KMS-11 (cell line): ENCODE measurements around the gene STAP2.

Experiments
- H2AFZ ChIP-seq: fragments of 200-600 bp; sonication (generic); 2 replicates; pipeline ENCODE4 v1.6.1; 2016; ENCODE audit warnings: antibody characterized with exemption, mixed run types, low read depth
- H3K27ac ChIP-seq: fragments of 200-600 bp; sonication (generic); 2 replicates; pipeline ENCODE4 v1.6.1; 2016; ENCODE audit warnings: mild to moderate bottlenecking, mixed run types
- H3K27me3 ChIP-seq: fragments of 200-600 bp; sonication (generic); 2 replicates; pipeline ENCODE4 v1.6.1; 2017; ENCODE audit warnings: mild to moderate bottlenecking, low read depth, mixed run types, moderate library complexity; ENCODE audit not compliant: insufficient read depth
- H3K36me3 ChIP-seq: fragments of 200-600 bp; sonication (generic); 2 replicates; pipeline ENCODE4 v1.6.1; 2017; ENCODE audit warnings: mild to moderate bottlenecking, mixed run types; ENCODE audit not compliant: insufficient read depth
- H3K4me1 ChIP-seq: fragments of 200-600 bp; sonication (generic); 2 replicates; pipeline ENCODE4 v1.6.1; 2016; ENCODE audit warnings: mild to moderate bottlenecking, low read depth, mixed run types; ENCODE audit not compliant: poor library complexity, severe bottlenecking
- H3K4me2 ChIP-seq: fragments of 200-600 bp; sonication (generic); 2 replicates; pipeline ENCODE4 v1.7.0; 2016; ENCODE audit warnings: mild to moderate bottlenecking, mixed run types
- H3K4me3 ChIP-seq: fragments of 200-600 bp; sonication (generic); IDR thresholded peaks from 2 replicates; pipeline ENCODE4 v1.6.1; 2017; ENCODE audit warnings: low read depth, low read length, mixed read lengths; ENCODE audit not compliant: insufficient read depth
- H3K79me2 ChIP-seq: fragments of 200-600 bp; sonication (generic); 2 replicates; pipeline ENCODE4 v1.6.1; 2016; ENCODE audit warnings: low read depth, mixed run types; ENCODE audit not compliant: insufficient read depth
- H3K9ac ChIP-seq: fragments of 200-600 bp; sonication (generic); 2 replicates; pipeline ENCODE4 v1.6.1; 2016; ENCODE audit warnings: mild to moderate bottlenecking, mixed run types
- H4K20me1 ChIP-seq: fragments of 200-600 bp; sonication (generic); 2 replicates; pipeline ENCODE4 v1.6.1; 2016; ENCODE audit warnings: mild to moderate bottlenecking, mixed run types; ENCODE audit not compliant: insufficient read depth
- CTCF ChIP-seq: fragments of 200-600 bp; sonication (generic); conservative IDR thresholded peaks from 2 replicates; pipeline ENCODE4 v1.6.1; 2017; ENCODE audit warnings: low read depth, mild to moderate bottlenecking, antibody characterized with exemption, low read length, moderate library complexity, mixed read lengths

Gene STAP2

GRCh38 chr19:4338441-4339355, at the start of gene STAP2:
Gene STAP2, minus strand, starts transcription at chr19:4338827. Its CDS starts 74 bp downstream, at chr19:4338753.
- TF ChIP-seq CTCF: no peak

GRCh38 chr19:4386041-4386782, 47.6 kb upstream of the STAP2 start:
- no peak overlapping the region for H3K9ac ChIP-seq
- H4K20me1 ChIP-seq: no peaks in the 10 kb centered on the region; the same call in 1 of the 2 replicates
- H3K4me2 ChIP-seq: no peak overlapping the region
- no peak for TF ChIP-seq CTCF
- H3K4me1 ChIP-seq: no peaks in the 10 kb centered on the region
- H3K27me3 ChIP-seq: no peaks in the 10 kb centered on the region
- no peak overlapping the region for H3K27ac ChIP-seq
- no peak overlapping the region for H2AFZ ChIP-seq
- no peaks in the 10 kb centered on the region for H3K36me3 ChIP-seq
- H3K79me2 ChIP-seq: peaks cover 5% of the 10 kb centered on the region; the same call in 1 of the 2 replicates
- H3K4me3 ChIP-seq: no peak overlapping the region

More at GRCh38 chr19:4338441-4339355, at the start of gene STAP2:
- H3K27me3 ChIP-seq: no peaks in the 10 kb centered on the region
- no peaks in the 10 kb centered on the region for H4K20me1 ChIP-seq
- no peaks in the 10 kb centered on the region for H3K4me1 ChIP-seq
- H3K9ac ChIP-seq: peak within 1 kb of the TSS; percentile 18; the same call in 1 of the 2 replicates
- no peaks in the 10 kb centered on the region for H3K36me3 ChIP-seq
- no peak within 1 kb of the TSS for H3K27ac ChIP-seq
- H3K79me2 ChIP-seq: no peaks in the 10 kb centered on the region
- peak within 1 kb of the TSS; percentile 51; the same call in 1 of the 2 replicates for H3K4me2 ChIP-seq
- H3K4me3 ChIP-seq: no peak within 1 kb of the TSS
- peak within 1 kb of the TSS; percentile 75 for H2AFZ ChIP-seq

GRCh38 chr19:4385291-4386040, 46.8 kb upstream of the STAP2 start:
- no peak overlapping the region for H3K9ac ChIP-seq

More at GRCh38 chr19:4385291-4386040, 46.8 kb upstream of the STAP2 start:
- no peaks in the 10 kb centered on the region for H3K4me1 ChIP-seq
- H3K4me3 ChIP-seq: no peak overlapping the region
- no peak overlapping the region for H2AFZ ChIP-seq
- H3K4me2 ChIP-seq: no peak overlapping the region
- TF ChIP-seq CTCF: no peak
- no peaks in the 10 kb centered on the region for H3K36me3 ChIP-seq
- H3K79me2 ChIP-seq: no peaks in the 10 kb centered on the region
- H4K20me1 ChIP-seq: no peaks in the 10 kb centered on the region; the same call in 1 of the 2 replicates
- no peaks in the 10 kb centered on the region for H3K27me3 ChIP-seq
- no peak overlapping the region for H3K27ac ChIP-seq
